Chondrocyte (in vitro differentiated cells): Measurements from ENCODE around the gene CASP2. TPM values are rescaled to one million over a fixed set of nuclear protein-coding genes. Genes with fewer than 3 reads are reported as not detected.
A peak's percentile ranks its signal among the peaks of the same experiment; 100 is the strongest.
"Not testable (repeated sequence)": the region's sequence is repeated elsewhere in the genome, so short reads cannot be mapped to it uniquely, and the experiment has no call there.

Experiments used
- DNase-seq: peaks from one replicate; pipeline ENCODE4 v3.0.0; 2021; ENCODE audit warnings: mixed read lengths, low spot score
- H3K27ac Mint-ChIP-seq: one replicate; pipeline ENCODE4 v1.8.0; 2021; ENCODE audit warnings: mild to moderate bottlenecking, moderate library complexity, mixed read lengths; ENCODE audit not compliant: unreplicated experiment
- H3K27me3 Mint-ChIP-seq: 2 replicates; pipeline ENCODE4 v1.8.0; 2021; ENCODE audit warnings: low read depth, mixed read lengths
- H3K36me3 Mint-ChIP-seq: 2 replicates; pipeline ENCODE4 v1.8.0; 2021; ENCODE audit warnings: low read depth, mixed read lengths
- H3K4me1 Mint-ChIP-seq: 2 replicates; pipeline ENCODE4 v1.8.0; 2021; ENCODE audit warnings: low read depth, mild to moderate bottlenecking, mixed read lengths
- H3K4me3 Mint-ChIP-seq: one replicate; pipeline ENCODE4 v1.8.0; 2021; ENCODE audit warnings: mild to moderate bottlenecking, moderate library complexity, mixed read lengths; ENCODE audit not compliant: unreplicated experiment
- H3K9me3 Mint-ChIP-seq: 2 replicates; pipeline ENCODE4 v1.8.0; 2021; ENCODE audit warnings: low read depth, mixed read lengths
- total RNA-seq: library from RNA; stranded (reverse); gene quantifications from 3 replicates; pipeline ENCODE4 v1.2.1, GENCODE V29; 2021
- TF ChIP-seq, protein P1 (sequence below): fragments of 200-600 bp; sonication (generic); IDR thresholded peaks from 2 replicates; pipeline ENCODE4 v1.5.0; 2021; ENCODE audit warnings: antibody characterized with exemption, mild to moderate bottlenecking, moderate library complexity

Gene CASP2
- total RNA-seq, 1 donor from 2014 or later, result 30.3 TPM

DNA sequence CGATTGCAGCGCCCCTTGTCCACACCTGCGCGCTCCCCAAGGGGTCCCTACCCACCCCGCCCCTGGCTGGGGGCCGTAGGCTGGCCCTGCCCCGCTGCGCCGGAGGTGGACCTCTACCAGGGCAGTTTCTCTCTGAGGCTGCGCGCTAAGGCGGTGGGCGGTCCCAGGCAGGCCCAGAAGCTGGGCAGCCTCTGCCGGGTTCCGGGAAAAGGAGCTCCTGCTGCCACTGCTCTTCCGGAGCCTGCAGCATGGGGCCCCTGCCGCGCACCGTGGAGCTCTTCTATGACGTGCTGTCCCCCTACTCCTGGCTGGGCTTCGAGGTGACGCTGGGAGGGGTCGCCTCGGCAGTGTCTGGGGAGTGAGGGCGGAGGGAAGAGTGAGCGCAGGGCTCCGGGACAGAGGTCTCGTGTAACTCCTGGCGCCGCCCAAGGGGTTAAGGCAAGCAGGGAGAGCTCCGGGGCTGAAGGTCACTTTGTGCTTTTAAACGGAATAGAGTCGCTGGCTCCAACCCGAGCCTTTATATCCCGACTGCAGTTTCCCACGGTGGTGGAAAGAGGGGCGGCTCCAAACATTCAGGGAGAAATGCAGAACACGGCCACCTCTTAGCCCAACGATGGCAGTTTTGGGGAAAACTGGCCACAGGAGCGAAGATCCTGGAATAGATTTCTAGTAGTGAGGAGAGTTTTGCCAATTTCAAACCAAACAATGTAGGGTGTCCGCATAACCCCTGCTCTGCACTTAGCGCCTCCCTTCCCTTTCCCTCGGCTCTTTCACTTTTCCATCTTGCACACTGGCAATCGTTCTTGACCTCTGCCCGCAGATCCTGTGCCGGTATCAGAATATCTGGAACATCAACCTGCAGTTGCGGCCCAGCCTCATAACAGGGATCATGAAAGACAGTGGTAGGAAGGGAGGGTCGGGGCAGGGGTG, 24.6 kb upstream of the CASP2 start, which contains the start of gene GSTK1:
GSTK1 (plus strand) TSS at position 176 of the 930 bp plus-strand sequence; CDS start at position 249, 73 bp downstream.
- Mint-ChIP-seq H3K4me3 (peak within 1 kb of the TSS; percentile 93), H3K4me1 (peaks cover 22% of the 10 kb centered on the region), H3K36me3 (peaks cover 13% of the 10 kb centered on the region), H3K9me3 (no peaks in the 10 kb centered on the region), H3K27me3 (no peaks in the 10 kb centered on the region), H3K27ac (peak within 1 kb of the TSS; percentile 77)
- peak; percentile 93 for DNase-seq
- TF ChIP-seq, protein P1, sequence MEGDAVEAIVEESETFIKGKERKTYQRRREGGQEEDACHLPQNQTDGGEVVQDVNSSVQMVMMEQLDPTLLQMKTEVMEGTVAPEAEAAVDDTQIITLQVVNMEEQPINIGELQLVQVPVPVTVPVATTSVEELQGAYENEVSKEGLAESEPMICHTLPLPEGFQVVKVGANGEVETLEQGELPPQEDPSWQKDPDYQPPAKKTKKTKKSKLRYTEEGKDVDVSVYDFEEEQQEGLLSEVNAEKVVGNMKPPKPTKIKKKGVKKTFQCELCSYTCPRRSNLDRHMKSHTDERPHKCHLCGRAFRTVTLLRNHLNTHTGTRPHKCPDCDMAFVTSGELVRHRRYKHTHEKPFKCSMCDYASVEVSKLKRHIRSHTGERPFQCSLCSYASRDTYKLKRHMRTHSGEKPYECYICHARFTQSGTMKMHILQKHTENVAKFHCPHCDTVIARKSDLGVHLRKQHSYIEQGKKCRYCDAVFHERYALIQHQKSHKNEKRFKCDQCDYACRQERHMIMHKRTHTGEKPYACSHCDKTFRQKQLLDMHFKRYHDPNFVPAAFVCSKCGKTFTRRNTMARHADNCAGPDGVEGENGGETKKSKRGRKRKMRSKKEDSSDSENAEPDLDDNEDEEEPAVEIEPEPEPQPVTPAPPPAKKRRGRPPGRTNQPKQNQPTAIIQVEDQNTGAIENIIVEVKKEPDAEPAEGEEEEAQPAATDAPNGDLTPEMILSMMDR, result no peak

DNA sequence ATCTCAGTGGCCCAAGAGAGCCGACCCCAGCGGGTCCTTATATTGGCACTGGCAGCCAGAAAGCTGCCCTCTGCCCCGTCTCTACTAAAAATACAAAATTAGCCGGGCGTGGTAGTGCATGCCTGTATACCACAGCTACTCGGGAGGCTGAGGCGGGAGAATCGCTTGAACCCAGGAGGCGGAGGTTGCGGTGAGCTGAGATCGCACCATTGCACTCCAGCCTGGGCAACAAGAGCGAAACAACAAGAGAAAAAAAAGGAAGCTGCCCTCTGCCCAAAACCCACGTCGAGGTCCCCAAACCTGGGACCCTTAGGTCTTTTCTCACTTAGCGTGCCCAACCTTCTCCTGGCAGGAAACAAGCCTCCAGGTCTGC, 24.0 kb upstream of the CASP2 start:
- Mint-ChIP-seq H3K4me1 (peaks cover 22% of the 10 kb centered on the region), H3K4me3 (peak overlapping the region; percentile 93), H3K36me3 (peaks cover 15% of the 10 kb centered on the region)
- DNase-seq, H3K9me3 Mint-ChIP-seq, H3K27me3 Mint-ChIP-seq, H3K27ac Mint-ChIP-seq: not testable (repeated sequence)

DNA sequence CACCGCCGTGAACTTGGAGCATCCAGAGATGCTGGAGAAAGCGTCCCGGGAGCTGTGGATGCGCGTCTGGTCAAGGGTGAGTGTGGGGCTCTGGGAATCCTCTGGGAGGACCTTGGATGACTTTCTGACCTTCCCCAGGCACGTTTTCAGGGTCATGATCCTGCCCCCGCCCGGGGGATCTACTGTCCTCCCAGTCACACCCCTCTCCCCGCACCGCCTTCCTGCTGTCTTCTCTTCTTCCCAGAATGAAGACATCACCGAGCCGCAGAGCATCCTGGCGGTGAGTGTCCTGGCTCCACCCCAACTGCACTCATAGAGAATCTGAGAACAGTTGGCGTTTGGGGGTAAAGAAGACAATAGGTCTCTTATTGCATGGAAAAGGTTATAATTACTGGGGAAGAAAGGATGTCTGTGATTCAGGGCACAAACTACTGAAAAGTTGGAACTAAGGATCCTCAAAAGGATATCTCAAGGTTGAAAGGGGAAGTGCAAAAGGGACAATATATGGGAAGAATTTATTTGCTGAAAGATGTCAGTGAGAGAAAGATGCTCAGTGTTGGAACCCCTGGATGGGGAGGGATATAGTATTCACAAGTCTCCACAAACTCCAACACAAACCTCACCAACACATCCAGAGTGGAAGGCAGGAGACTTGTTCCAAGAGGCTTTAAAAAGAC, 23.0 kb upstream of the CASP2 start:
- DNase-seq, result no peak
- no peak overlapping the region for H3K4me3 Mint-ChIP-seq

DNA sequence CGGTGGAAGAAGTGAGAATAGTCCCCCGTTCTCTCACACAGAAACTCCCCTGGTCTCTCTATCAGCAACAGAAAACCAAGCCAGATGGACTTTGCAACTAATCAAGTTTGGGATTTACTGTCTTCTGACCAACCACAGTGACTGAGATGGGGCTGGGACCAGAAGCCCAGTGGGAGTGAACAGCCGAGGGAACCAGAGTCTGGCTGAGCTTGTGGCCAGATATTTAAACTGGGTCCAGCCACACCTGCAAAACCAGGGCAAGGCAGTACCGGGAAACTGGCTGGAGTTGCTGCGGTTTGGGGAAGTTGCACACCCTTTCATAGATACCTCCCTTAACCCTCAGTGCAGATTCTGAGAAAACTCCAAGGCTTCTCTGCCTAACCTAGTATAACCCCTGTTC, 18.9 kb upstream of the CASP2 start:
- Mint-ChIP-seq H3K4me1 (peaks cover 11% of the 10 kb centered on the region), H3K9me3 (no peaks in the 10 kb centered on the region), H3K36me3 (peaks cover 20% of the 10 kb centered on the region), H3K27me3 (no peaks in the 10 kb centered on the region), H3K4me3 (no peak overlapping the region), H3K27ac (no peak overlapping the region)
- DNase-seq, result no peak
- TF ChIP-seq, protein P1, result no peak

More for the DNA sequence above, 23.0 kb upstream of the CASP2 start:
- Mint-ChIP-seq H3K9me3 (no peaks in the 10 kb centered on the region), H3K36me3 (peaks cover 20% of the 10 kb centered on the region), H3K27me3 (no peaks in the 10 kb centered on the region), H3K4me1 (peaks cover 22% of the 10 kb centered on the region), H3K27ac (no peak overlapping the region)
- TF ChIP-seq, protein P1, result no peak

DNA sequence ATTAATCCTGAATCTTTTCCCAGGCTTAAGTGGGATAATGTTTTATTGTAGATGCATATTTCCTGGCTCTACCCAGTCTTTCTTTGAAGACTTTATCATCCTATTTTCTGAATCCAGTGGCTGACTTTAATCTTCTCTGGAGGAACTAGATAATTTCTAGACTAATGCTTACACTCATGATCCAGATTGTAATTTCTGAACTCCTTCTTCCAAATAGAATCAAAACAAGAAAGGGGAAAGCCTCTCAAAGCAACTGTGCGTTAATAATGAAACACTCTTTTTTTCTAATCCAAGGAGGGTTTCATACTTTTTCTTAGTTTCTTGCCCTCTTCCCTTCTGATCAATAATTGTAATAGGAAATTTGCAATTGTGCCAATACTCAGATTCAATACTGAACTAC, 16.9 kb upstream of the CASP2 start:
- Mint-ChIP-seq H3K4me1 (no peaks in the 10 kb centered on the region), H3K36me3 (peaks cover 13% of the 10 kb centered on the region), H3K4me3 (no peak overlapping the region), H3K27me3 (no peaks in the 10 kb centered on the region), H3K9me3 (no peaks in the 10 kb centered on the region), H3K27ac (no peak overlapping the region)
- TF ChIP-seq, protein P1, result no peak
- DNase-seq, result no peak
